Fibroblast of lung (primary cell): ENCODE data around the gene EGR4.

Experiments
- CTCF ChIP-seq, 2 donors: IDR thresholded peaks in 1 of 2; conservative IDR thresholded peaks in 1 of 2; 1 replicate in 1 of 2; 2 replicates in 1 of 2; pipeline ENCODE4 v1.5.1; 2011 to 2012; ENCODE audit warnings: low read length in 2 of 2, control low read depth in 1 of 2, inconsistent platforms in 1 of 2, low read depth in 1 of 2, mild to moderate bottlenecking in 1 of 2
- EZH2 ChIP-seq: IDR thresholded peaks from 2 replicates; pipeline ENCODE4 v1.5.1; 2012; ENCODE audit warnings: low read length, control low read depth, mild to moderate bottlenecking; ENCODE audit errors: missing control alignments

GRCh38 chr2:73269686-73270465, 23.5 kb downstream of the EGR4 start:
- TF ChIP-seq CTCF (conservative IDR thresholded peaks at IDR 0.05 in 1 of 2, IDR thresholded peaks at IDR 0.05 in 1 of 2; ENCODE audit: low read depth in 1 of 2, low read length in 2 of 2): no peak
- peak; percentile 57 for TF ChIP-seq EZH2
